HEK293 (cell line): Measurements from ENCODE around the gene TCEAL8.

ENCODE experiments used
- GLIS1 ChIP-seq: fragments of 450-650 bp; formaldehyde crosslinking; IDR thresholded peaks from 2 replicates; pipeline ENCODE4 v1.5.1; 2016; ENCODE audit warnings: missing biosample characterization, missing genetic modification characterization
- HIC1 ChIP-seq: fragments of 450-650 bp; formaldehyde crosslinking; IDR thresholded peaks from 2 replicates; pipeline ENCODE4 v1.5.1; 2016; ENCODE audit warnings: missing biosample characterization, missing genetic modification characterization
- HOXC10 ChIP-seq: sonication (generic); formaldehyde crosslinking; IDR thresholded peaks from 2 replicates; pipeline ENCODE4 v1.8.1; 2023; ENCODE audit warnings: mild to moderate bottlenecking, missing genetic modification reagents
- KLF16 ChIP-seq: fragments of 450-650 bp; formaldehyde crosslinking; IDR thresholded peaks from 2 replicates; pipeline ENCODE4 v1.5.1; 2017; ENCODE audit warnings: missing biosample characterization, missing genetic modification characterization
- KLF9 ChIP-seq: fragments of 450-650 bp; formaldehyde crosslinking; IDR thresholded peaks from 2 replicates; pipeline ENCODE4 v1.5.1; 2016; ENCODE audit warnings: missing biosample characterization, missing genetic modification characterization, low read depth
- OSR2 ChIP-seq: fragments of 450-650 bp; formaldehyde crosslinking; IDR thresholded peaks from 2 replicates; pipeline ENCODE4 v1.5.1; 2016; ENCODE audit warnings: missing biosample characterization, missing genetic modification characterization
- SCRT1 ChIP-seq: fragments of 450-650 bp; formaldehyde crosslinking; IDR thresholded peaks from 2 replicates; pipeline ENCODE4 v1.5.1; 2016; ENCODE audit warnings: missing biosample characterization, missing genetic modification characterization, borderline replicate concordance
- ZBTB11 ChIP-seq: fragments of 450-650 bp; formaldehyde crosslinking; conservative IDR thresholded peaks from 2 replicates; pipeline ENCODE4 v1.5.1; 2016; ENCODE audit warnings: low read depth, missing biosample characterization, missing genetic modification characterization
- ZBTB21 ChIP-seq: fragments of 450-650 bp; formaldehyde crosslinking; IDR thresholded peaks from 2 replicates; pipeline ENCODE4 v1.5.1; 2017; ENCODE audit warnings: missing biosample characterization, missing genetic modification characterization
- ZFHX2 ChIP-seq: fragments of 450-650 bp; formaldehyde crosslinking; conservative IDR thresholded peaks from 2 replicates; pipeline ENCODE4 v1.5.1; 2016; ENCODE audit warnings: missing biosample characterization, missing genetic modification characterization
- ZNF324 ChIP-seq: fragments of 450-650 bp; formaldehyde crosslinking; IDR thresholded peaks from 2 replicates; pipeline ENCODE4 v1.5.1; 2016; ENCODE audit warnings: missing biosample characterization, missing genetic modification characterization
- ZNF335 ChIP-seq: fragments of 450-650 bp; formaldehyde crosslinking; conservative IDR thresholded peaks from 2 replicates; pipeline ENCODE4 v1.5.1; 2016; ENCODE audit warnings: missing biosample characterization, missing genetic modification characterization
- ZNF37A ChIP-seq: fragments of 450-650 bp; IDR thresholded peaks from 2 replicates; pipeline ENCODE4 v1.5.1; 2018; ENCODE audit warnings: missing biosample characterization, missing genetic modification characterization
- ZNF394 ChIP-seq: fragments of 450-650 bp; formaldehyde crosslinking; IDR thresholded peaks from 2 replicates; pipeline ENCODE4 v1.5.1; 2016; ENCODE audit warnings: missing biosample characterization, missing genetic modification characterization, mild to moderate bottlenecking, moderate library complexity, borderline replicate concordance
- ZNF514 ChIP-seq: fragments of 450-650 bp; formaldehyde crosslinking; IDR thresholded peaks from 2 replicates; pipeline ENCODE4 v1.5.1; 2016; ENCODE audit warnings: missing biosample characterization, missing genetic modification characterization
- ZNF521 ChIP-seq: fragments of 450-650 bp; formaldehyde crosslinking; IDR thresholded peaks from 2 replicates; pipeline ENCODE4 v1.5.1; 2017; ENCODE audit warnings: missing biosample characterization, mild to moderate bottlenecking, missing genetic modification characterization
- ZNF585B ChIP-seq: fragments of 450-650 bp; formaldehyde crosslinking; IDR thresholded peaks from 2 replicates; pipeline ENCODE4 v1.5.1; 2016; ENCODE audit warnings: missing biosample characterization, missing genetic modification characterization
- ZNF600 ChIP-seq: fragments of 450-650 bp; formaldehyde crosslinking; IDR thresholded peaks from 2 replicates; pipeline ENCODE4 v1.5.1; 2016; ENCODE audit warnings: missing biosample characterization, missing genetic modification characterization
- ZNF664 ChIP-seq: fragments of 450-650 bp; formaldehyde crosslinking; IDR thresholded peaks from 2 replicates; pipeline ENCODE4 v1.5.1; 2016; ENCODE audit warnings: missing biosample characterization, missing genetic modification characterization
- ZNF707 ChIP-seq: fragments of 450-650 bp; formaldehyde crosslinking; IDR thresholded peaks from 2 replicates; pipeline ENCODE4 v1.5.1; 2016; ENCODE audit warnings: missing biosample characterization, missing genetic modification characterization
- ZNF777 ChIP-seq: fragments of 450-650 bp; formaldehyde crosslinking; IDR thresholded peaks from 2 replicates; pipeline ENCODE4 v1.5.1; 2017; ENCODE audit warnings: missing biosample characterization, missing genetic modification characterization, borderline replicate concordance
- ZNF830 ChIP-seq: fragments of 450-650 bp; IDR thresholded peaks from 2 replicates; pipeline ENCODE4 v1.5.0; 2018; ENCODE audit warnings: missing biosample characterization, missing genetic modification characterization, low read depth, mild to moderate bottlenecking, moderate library complexity
- ZNF837 ChIP-seq: fragments of 450-650 bp; formaldehyde crosslinking; IDR thresholded peaks from 2 replicates; pipeline ENCODE4 v1.5.1; 2016; ENCODE audit warnings: missing biosample characterization, missing genetic modification characterization
- TF ChIP-seq, protein P1 (sequence below): fragments of 450-650 bp; formaldehyde crosslinking; IDR thresholded peaks from 2 replicates; pipeline ENCODE4 v1.5.1; 2016; ENCODE audit warnings: missing biosample characterization, missing genetic modification characterization
- TF ChIP-seq, protein P2 (sequence below): fragments of 450-650 bp; formaldehyde crosslinking; IDR thresholded peaks from 2 replicates; pipeline ENCODE4 v1.5.1; 2016; ENCODE audit warnings: missing biosample characterization, missing genetic modification characterization
- TF ChIP-seq, protein P3 (sequence below): fragments of 450-650 bp; formaldehyde crosslinking; IDR thresholded peaks from 2 replicates; pipeline ENCODE4 v1.5.1; 2016; ENCODE audit warnings: missing biosample characterization, missing genetic modification characterization
- TF ChIP-seq, protein P4 (sequence below): fragments of 450-650 bp; formaldehyde crosslinking; IDR thresholded peaks from 2 replicates; pipeline ENCODE4 v1.5.1; 2016; ENCODE audit warnings: missing biosample characterization, missing genetic modification characterization, low read depth

TCEAL8 gene

DNA sequence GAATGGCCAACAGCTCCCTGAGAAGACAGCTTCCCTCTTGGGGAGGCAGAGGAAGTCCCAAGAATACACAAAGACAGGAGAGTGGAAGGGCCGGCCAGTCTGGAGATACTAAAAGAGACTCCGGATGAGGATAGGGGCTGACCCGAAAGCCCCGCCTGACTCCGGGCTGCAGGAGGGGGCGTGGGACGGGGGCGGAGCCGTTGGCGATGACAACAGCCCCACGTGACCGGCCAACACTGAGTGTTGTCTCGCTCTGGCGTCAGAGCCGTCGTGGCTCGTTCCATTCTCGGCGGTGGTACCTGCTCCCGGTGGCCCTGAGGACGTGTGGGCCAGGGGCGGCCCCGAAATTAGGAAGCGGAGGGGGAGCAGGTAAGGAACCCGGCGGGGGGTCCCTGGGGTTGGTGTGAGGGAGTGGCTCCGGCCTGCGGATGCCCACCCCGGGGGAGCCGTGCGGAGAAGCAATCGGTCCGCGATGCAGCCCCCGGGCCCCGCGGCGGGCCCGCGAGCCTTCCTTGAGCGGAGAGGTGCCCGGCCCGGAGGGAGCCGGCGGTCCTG lies 40.0 kb downstream of the TCEAL8 start, which contains the start of gene BEX4 (continued):
- TF ChIP-seq, protein P1, sequence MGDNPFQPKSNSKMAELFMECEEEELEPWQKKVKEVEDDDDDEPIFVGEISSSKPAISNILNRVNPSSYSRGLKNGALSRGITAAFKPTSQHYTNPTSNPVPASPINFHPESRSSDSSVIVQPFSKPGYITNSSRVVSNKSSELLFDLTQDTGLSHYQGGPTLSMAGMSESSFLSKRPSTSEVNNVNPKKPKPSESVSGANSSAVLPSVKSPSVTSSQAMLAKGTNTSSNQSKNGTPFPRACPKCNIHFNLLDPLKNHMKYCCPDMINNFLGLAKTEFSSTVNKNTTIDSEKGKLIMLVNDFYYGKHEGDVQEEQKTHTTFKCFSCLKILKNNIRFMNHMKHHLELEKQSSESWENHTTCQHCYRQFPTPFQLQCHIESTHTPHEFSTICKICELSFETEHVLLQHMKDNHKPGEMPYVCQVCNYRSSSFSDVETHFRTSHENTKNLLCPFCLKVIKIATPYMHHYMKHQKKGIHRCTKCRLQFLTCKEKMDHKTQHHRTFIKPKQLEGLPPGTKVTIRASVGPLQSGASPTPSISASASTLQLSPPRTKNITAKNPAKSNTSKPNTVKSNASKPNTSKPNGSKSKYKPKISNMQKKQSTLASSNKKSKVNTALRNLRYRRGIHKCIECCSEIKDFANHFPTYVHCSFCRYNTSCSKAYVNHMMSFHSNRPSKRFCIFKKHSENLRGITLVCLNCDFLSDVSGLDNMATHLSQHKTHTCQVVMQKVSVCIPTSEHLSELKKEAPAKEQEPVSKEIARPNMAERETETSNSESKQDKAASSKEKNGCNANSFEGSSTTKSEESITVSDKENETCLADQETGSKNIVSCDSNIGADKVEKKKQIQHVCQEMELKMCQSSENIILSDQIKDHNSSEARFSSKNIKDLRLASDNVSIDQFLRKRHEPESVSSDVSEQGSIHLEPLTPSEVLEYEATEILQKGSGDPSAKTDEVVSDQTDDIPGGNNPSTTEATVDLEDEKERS (tag by site-specific recombination): no peak
- TF ChIP-seq KLF9 (tag by site-specific recombination) (peak; percentile 82), ZNF394 (tag by site-specific recombination) (peak; percentile 48; the same call in 1 of the 2 replicates), ZNF707 (tag by site-specific recombination) (no peak), ZNF830 (tag by site-specific recombination) (no peak), ZNF777 (peak; percentile 69), HOXC10 (CRISPR knock-in tag) (no peak), ZNF664 (tag by site-specific recombination) (no peak), ZNF335 (tag by site-specific recombination) (peak; percentile 37), ZNF837 (tag by site-specific recombination) (no peak), KLF16 (tag by site-specific recombination) (peak; percentile 74; the same call in 1 of the 2 replicates), ZNF521 (tag by site-specific recombination) (no peak), ZNF37A (no peak), GLIS1 (tag by site-specific recombination) (peak; percentile 56), ZFHX2 (tag by site-specific recombination) (peak; percentile 51), ZNF600 (tag by site-specific recombination) (peak; percentile 37; the same call in 1 of the 2 replicates), ZNF324 (tag by site-specific recombination) (no peak), OSR2 (no peak), SCRT1 (tag by site-specific recombination) (no peak), ZNF585B (tag by site-specific recombination) (no peak), ZBTB21 (tag by site-specific recombination) (peak; percentile 65), HIC1 (tag by site-specific recombination) (no peak), ZBTB11 (peak; percentile 22; the same call in 1 of the 2 replicates), ZNF514 (no peak)
- TF ChIP-seq, protein P2, sequence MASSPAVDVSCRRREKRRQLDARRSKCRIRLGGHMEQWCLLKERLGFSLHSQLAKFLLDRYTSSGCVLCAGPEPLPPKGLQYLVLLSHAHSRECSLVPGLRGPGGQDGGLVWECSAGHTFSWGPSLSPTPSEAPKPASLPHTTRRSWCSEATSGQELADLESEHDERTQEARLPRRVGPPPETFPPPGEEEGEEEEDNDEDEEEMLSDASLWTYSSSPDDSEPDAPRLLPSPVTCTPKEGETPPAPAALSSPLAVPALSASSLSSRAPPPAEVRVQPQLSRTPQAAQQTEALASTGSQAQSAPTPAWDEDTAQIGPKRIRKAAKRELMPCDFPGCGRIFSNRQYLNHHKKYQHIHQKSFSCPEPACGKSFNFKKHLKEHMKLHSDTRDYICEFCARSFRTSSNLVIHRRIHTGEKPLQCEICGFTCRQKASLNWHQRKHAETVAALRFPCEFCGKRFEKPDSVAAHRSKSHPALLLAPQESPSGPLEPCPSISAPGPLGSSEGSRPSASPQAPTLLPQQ: no peak
- TF ChIP-seq, protein P3, sequence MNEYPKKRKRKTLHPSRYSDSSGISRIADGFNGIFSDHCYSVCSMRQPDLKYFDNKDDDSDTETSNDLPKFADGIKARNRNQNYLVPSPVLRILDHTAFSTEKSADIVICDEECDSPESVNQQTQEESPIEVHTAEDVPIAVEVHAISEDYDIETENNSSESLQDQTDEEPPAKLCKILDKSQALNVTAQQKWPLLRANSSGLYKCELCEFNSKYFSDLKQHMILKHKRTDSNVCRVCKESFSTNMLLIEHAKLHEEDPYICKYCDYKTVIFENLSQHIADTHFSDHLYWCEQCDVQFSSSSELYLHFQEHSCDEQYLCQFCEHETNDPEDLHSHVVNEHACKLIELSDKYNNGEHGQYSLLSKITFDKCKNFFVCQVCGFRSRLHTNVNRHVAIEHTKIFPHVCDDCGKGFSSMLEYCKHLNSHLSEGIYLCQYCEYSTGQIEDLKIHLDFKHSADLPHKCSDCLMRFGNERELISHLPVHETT: 0 out of 2 replicates have a peak, but pooled peaks have one; percentile 50
- TF ChIP-seq, protein P4, sequence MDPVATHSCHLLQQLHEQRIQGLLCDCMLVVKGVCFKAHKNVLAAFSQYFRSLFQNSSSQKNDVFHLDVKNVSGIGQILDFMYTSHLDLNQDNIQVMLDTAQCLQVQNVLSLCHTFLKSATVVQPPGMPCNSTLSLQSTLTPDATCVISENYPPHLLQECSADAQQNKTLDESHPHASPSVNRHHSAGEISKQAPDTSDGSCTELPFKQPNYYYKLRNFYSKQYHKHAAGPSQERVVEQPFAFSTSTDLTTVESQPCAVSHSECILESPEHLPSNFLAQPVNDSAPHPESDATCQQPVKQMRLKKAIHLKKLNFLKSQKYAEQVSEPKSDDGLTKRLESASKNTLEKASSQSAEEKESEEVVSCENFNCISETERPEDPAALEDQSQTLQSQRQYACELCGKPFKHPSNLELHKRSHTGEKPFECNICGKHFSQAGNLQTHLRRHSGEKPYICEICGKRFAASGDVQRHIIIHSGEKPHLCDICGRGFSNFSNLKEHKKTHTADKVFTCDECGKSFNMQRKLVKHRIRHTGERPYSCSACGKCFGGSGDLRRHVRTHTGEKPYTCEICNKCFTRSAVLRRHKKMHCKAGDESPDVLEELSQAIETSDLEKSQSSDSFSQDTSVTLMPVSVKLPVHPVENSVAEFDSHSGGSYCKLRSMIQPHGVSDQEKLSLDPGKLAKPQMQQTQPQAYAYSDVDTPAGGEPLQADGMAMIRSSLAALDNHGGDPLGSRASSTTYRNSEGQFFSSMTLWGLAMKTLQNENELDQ (tag by site-specific recombination): no peak
